ENCODE measurements around the gene CACNA2D4. TPM values are rescaled to one million over a fixed set of nuclear protein-coding genes. Genes with fewer than 3 reads are reported as not detected.
A peak's percentile ranks its signal among the peaks of the same experiment; 100 is the strongest.

Gene CACNA2D4
- total and polyA plus RNA-seq, 2 of the 13 experiments (the other 11 are each of a cell fraction or from before 2014, with no cell fraction given) = 14.2 to 136 TPM

DNA sequence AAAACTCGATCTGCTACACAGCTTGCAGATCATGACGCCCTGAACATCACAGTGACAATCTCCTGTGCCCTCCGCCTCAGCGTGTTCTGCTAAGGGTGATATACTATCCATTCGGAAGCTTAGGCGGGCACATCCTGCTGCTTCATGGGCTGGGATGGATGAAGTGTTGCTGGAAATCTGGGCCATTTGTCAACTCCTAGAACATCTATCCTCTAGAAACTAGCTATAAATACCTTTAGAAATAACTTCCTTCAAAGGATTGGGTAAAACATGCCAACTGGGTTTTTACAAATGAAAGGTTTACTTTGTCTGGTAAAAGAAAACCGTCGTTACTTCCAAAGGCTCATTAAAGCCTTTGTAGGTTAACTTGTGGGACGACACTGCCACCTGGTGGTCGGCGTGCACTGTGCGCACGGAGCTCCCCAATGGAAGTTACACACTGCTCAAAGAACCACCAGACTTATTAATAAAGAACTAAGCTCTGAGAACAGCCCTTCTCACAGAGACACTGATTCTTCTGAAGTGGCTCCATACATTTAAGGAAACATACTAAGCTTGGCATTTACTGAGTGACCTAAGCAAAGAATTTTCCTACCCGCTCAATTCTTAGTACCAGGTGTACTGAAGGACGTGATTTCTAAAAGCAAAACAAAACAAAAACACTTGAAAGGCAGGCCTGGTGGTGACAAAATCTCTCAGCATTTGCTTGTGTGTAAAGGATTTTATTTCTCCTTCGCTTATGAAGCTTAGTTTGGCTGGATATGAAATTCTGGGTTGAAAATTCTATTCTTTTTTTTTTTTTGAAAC, 21.6 kb upstream of the CACNA2D4 start:
- Histone ChIP-seq H3K27ac (ENCODE audit: extremely low read length, insufficient read depth, low read length) (no peak overlapping the region), H3K9ac (ENCODE audit: insufficient read depth, low read depth, low read length) (no peak overlapping the region), H3K4me2 (ENCODE audit: low read depth, low read length) (no peak overlapping the region), H3K4me3 (replicated peaks in 1 of 3; ENCODE audit: insufficient read depth in 1 of 3, low read depth in 2 of 3, low read length in 3 of 3) (no peak overlapping the region), H4K20me1 (ENCODE audit: insufficient read depth, low read length) (no peaks in the 10 kb centered on the region), H3K79me2 (ENCODE audit: insufficient read depth, low read length) (no peaks in the 10 kb centered on the region), H2AFZ (ENCODE audit: low read length) (no peak overlapping the region), H3K4me1 (ENCODE audit: insufficient read depth, low read length) (peaks cover 10% of the 10 kb centered on the region), H3K27me3 (ENCODE audit: control insufficient read depth in 1 of 2, insufficient read depth in 2 of 2, low read length in 2 of 2) (no peaks in the 10 kb centered on the region), H3K36me3 (replicated peaks in 1 of 2; ENCODE audit: control insufficient read depth in 1 of 2, insufficient read depth in 2 of 2, low read length in 2 of 2) (peaks cover 4 to 13% of the 10 kb centered on the region in 2 experiments; a peak in 3 of 5 replicates), H3K9me3 (ENCODE audit: low read length) (no peaks in the 10 kb centered on the region)
- 51% methylated on average over 16 of the region's 16 CpGs for WGBS (ENCODE audit: low lambda C conversion rate)
- peak; percentile 55 for DNase-seq (ENCODE audit: low spot score)
- in situ Hi-C loops (cut with HindIII; ENCODE audit: extremely low pct_ligation_motif_present, low pct_unique_long_range_greater_than_20kb) = loop anchor here (5.0 kb wide), 2 partner anchors 148 to 293 kb away; no protein-coding TSS in a partner anchor
- ATAC-seq = peak; percentile 94
- intact Hi-C loops (cut with micrococcal nuclease; ENCODE audit: unreplicated experiment) = loop anchor here (1.0 to 5.0 kb wide), 2 partner anchors 144 to 288 kb away; no protein-coding TSS in a partner anchor
- POLR2A ChIA-PET = interaction anchor here (1.0 to 1.3 kb wide), 3 partner anchors 102 to 144 kb away, joined by 3 to 6 read pairs (median 3); no protein-coding TSS in a partner anchor
- peak; percentile 91 for FAIRE-seq
- CTCF ChIA-PET (ENCODE audit: low intra/inter-chr PET ratio, low total read pairs) = interaction anchor here (0.8 to 4.4 kb wide), 4 partner anchors 95 to 306 kb away, joined by 3 to 88 read pairs (median 5); no protein-coding TSS in a partner anchor
- no TSS peak for BruUV-seq (replicated peaks)
- peak; percentile 36; the same call in 1 of the 2 replicates for TF ChIP-seq THAP11 (CRISPR knock-in tag; IDR thresholded peaks at IDR 0.05)
- no peak for TF ChIP-seq ZNF660 (CRISPR knock-in tag; IDR thresholded peaks at IDR 0.05; ENCODE audit: borderline replicate concordance, low read depth)
- TF ChIP-seq FOSL2 (CRISPR knock-in tag; IDR thresholded peaks at IDR 0.05) = peak; percentile 28; the same call in 1 of the 2 replicates
- TF ChIP-seq RXRB (CRISPR knock-in tag; IDR thresholded peaks at IDR 0.05; ENCODE audit: borderline replicate concordance) = no peak
- TF ChIP-seq KDM2A (CRISPR knock-in tag; IDR thresholded peaks at IDR 0.05; ENCODE audit: borderline replicate concordance, low read depth) = peak; percentile 48; the same call in 1 of the 2 replicates
- peak; percentile 31 for TF ChIP-seq ASH2L (IDR thresholded peaks at IDR 0.05; ENCODE audit: insufficient read length, low read depth, low read length)
- TF ChIP-seq, protein P1, sequence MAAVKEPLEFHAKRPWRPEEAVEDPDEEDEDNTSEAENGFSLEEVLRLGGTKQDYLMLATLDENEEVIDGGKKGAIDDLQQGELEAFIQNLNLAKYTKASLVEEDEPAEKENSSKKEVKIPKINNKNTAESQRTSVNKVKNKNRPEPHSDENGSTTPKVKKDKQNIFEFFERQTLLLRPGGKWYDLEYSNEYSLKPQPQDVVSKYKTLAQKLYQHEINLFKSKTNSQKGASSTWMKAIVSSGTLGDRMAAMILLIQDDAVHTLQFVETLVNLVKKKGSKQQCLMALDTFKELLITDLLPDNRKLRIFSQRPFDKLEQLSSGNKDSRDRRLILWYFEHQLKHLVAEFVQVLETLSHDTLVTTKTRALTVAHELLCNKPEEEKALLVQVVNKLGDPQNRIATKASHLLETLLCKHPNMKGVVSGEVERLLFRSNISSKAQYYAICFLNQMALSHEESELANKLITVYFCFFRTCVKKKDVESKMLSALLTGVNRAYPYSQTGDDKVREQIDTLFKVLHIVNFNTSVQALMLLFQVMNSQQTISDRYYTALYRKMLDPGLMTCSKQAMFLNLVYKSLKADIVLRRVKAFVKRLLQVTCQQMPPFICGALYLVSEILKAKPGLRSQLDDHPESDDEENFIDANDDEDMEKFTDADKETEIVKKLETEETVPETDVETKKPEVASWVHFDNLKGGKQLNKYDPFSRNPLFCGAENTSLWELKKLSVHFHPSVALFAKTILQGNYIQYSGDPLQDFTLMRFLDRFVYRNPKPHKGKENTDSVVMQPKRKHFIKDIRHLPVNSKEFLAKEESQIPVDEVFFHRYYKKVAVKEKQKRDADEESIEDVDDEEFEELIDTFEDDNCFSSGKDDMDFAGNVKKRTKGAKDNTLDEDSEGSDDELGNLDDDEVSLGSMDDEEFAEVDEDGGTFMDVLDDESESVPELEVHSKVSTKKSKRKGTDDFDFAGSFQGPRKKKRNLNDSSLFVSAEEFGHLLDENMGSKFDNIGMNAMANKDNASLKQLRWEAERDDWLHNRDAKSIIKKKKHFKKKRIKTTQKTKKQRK (IDR thresholded peaks at IDR 0.05; ENCODE audit: low read length) = no peak
- TF ChIP-seq, protein P2, sequence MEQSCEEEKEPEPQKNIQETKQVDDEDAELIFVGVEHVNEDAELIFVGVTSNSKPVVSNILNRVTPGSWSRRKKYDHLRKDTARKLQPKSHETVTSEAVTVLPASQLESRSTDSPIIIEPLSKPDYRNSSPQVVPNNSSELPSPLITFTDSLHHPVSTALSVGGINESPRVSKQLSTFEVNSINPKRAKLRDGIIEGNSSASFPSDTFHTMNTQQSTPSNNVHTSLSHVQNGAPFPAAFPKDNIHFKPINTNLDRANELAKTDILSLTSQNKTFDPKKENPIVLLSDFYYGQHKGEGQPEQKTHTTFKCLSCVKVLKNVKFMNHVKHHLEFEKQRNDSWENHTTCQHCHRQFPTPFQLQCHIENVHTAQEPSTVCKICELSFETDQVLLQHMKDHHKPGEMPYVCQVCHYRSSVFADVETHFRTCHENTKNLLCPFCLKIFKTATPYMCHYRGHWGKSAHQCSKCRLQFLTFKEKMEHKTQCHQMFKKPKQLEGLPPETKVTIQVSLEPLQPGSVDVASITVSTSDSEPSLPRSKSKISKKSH (CRISPR knock-in tag; IDR thresholded peaks at IDR 0.05; ENCODE audit: borderline replicate concordance) = no peak
- peak; percentile 89 for TF ChIP-seq RAD21 (CRISPR knock-in tag; IDR thresholded peaks at IDR 0.05)
- 0 out of 2 replicates have a peak, but pooled peaks have one; percentile 18 for TF ChIP-seq IRF2 (CRISPR knock-in tag; IDR thresholded peaks at IDR 0.05)
- TF ChIP-seq, protein P3, sequence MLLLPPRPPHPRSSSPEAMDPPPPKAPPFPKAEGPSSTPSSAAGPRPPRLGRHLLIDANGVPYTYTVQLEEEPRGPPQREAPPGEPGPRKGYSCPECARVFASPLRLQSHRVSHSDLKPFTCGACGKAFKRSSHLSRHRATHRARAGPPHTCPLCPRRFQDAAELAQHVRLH (CRISPR knock-in tag; IDR thresholded peaks at IDR 0.05; ENCODE audit: borderline replicate concordance, low read depth) = peak; percentile 48; the same call in 1 of the 2 replicates
- TF ChIP-seq ELF3 (CRISPR knock-in tag; IDR thresholded peaks at IDR 0.05) = 0 out of 2 replicates have a peak, but pooled peaks have one; percentile 26
- no peak for TF ChIP-seq E2F2 (CRISPR knock-in tag; IDR thresholded peaks at IDR 0.05; ENCODE audit: borderline replicate concordance)
- no peak for TF ChIP-seq ZEB1 (IDR thresholded peaks at IDR 0.05; ENCODE audit: insufficient replicate concordance, low read depth)
